ENCODE measurements around the gene CNTNAP5.

The CNTNAP5 gene

GRCh38 chr2:124335058-124335457, 310.0 kb downstream of the CNTNAP5 start:
- TF ChIP-seq ZNF565 (CRISPR knock-in tag; conservative IDR thresholded peaks at IDR 0.05; ENCODE audit: low read depth) (no peak), CSDC2 (CRISPR knock-in tag; IDR thresholded peaks at IDR 0.05) (no peak), POU6F1 (CRISPR knock-in tag; IDR thresholded peaks at IDR 0.05; ENCODE audit: borderline replicate concordance, low read depth) (no peak)
- ATAC-seq: no peak

- no peak for TF ChIP-seq GLIS3 (CRISPR knock-in tag; IDR thresholded peaks at IDR 0.05)
- TF ChIP-seq CREB5 (CRISPR knock-in tag; IDR thresholded peaks at IDR 0.05; ENCODE audit: low read depth): no peak
- TF ChIP-seq CSDC2 (CRISPR knock-in tag; IDR thresholded peaks at IDR 0.05): no peak
- TF ChIP-seq TSHZ2 (CRISPR knock-in tag; IDR thresholded peaks at IDR 0.05): no peak
- TF ChIP-seq POU6F1 (CRISPR knock-in tag; IDR thresholded peaks at IDR 0.05; ENCODE audit: borderline replicate concordance, low read depth): no peak
- no peak for ATAC-seq
Observed at GRCh38 chr2:124339709-124340108, 314.6 kb downstream of the CNTNAP5 start.

- no peak for ATAC-seq
- TF ChIP-seq CREB5 (CRISPR knock-in tag; IDR thresholded peaks at IDR 0.05; ENCODE audit: low read depth): no peak
Observed at GRCh38 chr2:124343827-124344498, 318.9 kb downstream of the CNTNAP5 start.

GRCh38 chr2:124347209-124347608, 322.1 kb downstream of the CNTNAP5 start:
- TF ChIP-seq PPARA (CRISPR knock-in tag; IDR thresholded peaks at IDR 0.05; ENCODE audit: borderline replicate concordance): no peak
- no peak for TF ChIP-seq ZNF70 (CRISPR knock-in tag; IDR thresholded peaks at IDR 0.05)
- no peak for TF ChIP-seq ARNTL (CRISPR knock-in tag; IDR thresholded peaks at IDR 0.05; ENCODE audit: borderline replicate concordance, low read depth)
- TF ChIP-seq PATZ1 (CRISPR knock-in tag; IDR thresholded peaks at IDR 0.05; ENCODE audit: borderline replicate concordance): no peak
- no peak for TF ChIP-seq CREB5 (CRISPR knock-in tag; IDR thresholded peaks at IDR 0.05; ENCODE audit: low read depth)
- TF ChIP-seq POU6F1 (CRISPR knock-in tag; IDR thresholded peaks at IDR 0.05; ENCODE audit: borderline replicate concordance, low read depth): no peak
- no peak for TF ChIP-seq CSRNP3 (CRISPR knock-in tag; IDR thresholded peaks at IDR 0.05)
- TF ChIP-seq CSDC2 (CRISPR knock-in tag; IDR thresholded peaks at IDR 0.05): no peak
- TF ChIP-seq SNAI2 (CRISPR knock-in tag; IDR thresholded peaks at IDR 0.05): no peak
- TF ChIP-seq BACH2 (CRISPR knock-in tag; IDR thresholded peaks at IDR 0.05; ENCODE audit: borderline replicate concordance): no peak
- no peak for TF ChIP-seq ZFP30 (CRISPR knock-in tag; IDR thresholded peaks at IDR 0.05)
- TF ChIP-seq RARB (CRISPR knock-in tag; IDR thresholded peaks at IDR 0.05): no peak
- TF ChIP-seq ZNF8 (CRISPR knock-in tag; IDR thresholded peaks at IDR 0.05): no peak
- no peak for TF ChIP-seq OSR1 (CRISPR knock-in tag; IDR thresholded peaks at IDR 0.05)
- ATAC-seq: no peak

All from SK-N-SH treated with all-trans-retinoic acid at 6 μM for 48 hours (cell line).